NCI-H524 (cell line): ENCODE data around the gene NHS.

ENCODE experiments used
- DNase-seq, 2 experiments: peaks; one replicate each; lab custom pipeline; 2025; lab: John Stamatoyannopoulos, UW

The NHS gene

GRCh38 chrX:17736478-17736855 is 361.5 kb downstream of the NHS start:
- DNase-seq, result no peak

GRCh38 chrX:17736856-17737709 is 362.1 kb downstream of the NHS start, which contains the start of gene SCML1:
Gene SCML1, plus strand, starts transcription at chrX:17737493. Its CDS starts 6,694 bp downstream, at chrX:17744187.
- peak; percentile 95 to 100 for DNase-seq

DNA sequence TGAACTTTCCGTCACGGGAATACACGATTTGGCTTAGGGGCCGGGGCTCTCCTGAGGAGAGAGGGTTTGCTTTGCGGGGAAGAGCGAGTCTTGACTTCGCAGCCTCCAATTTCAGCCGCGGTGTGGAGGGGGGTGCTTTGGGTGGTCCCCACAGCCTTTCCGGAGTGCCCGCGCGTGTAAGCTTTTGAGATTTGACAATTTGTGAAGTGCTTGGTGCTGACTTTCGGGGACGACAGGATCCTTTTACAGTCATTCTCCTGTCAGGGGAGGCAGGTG is 362.6 kb downstream of the NHS start:
- DNase-seq, result no peak

DNA sequence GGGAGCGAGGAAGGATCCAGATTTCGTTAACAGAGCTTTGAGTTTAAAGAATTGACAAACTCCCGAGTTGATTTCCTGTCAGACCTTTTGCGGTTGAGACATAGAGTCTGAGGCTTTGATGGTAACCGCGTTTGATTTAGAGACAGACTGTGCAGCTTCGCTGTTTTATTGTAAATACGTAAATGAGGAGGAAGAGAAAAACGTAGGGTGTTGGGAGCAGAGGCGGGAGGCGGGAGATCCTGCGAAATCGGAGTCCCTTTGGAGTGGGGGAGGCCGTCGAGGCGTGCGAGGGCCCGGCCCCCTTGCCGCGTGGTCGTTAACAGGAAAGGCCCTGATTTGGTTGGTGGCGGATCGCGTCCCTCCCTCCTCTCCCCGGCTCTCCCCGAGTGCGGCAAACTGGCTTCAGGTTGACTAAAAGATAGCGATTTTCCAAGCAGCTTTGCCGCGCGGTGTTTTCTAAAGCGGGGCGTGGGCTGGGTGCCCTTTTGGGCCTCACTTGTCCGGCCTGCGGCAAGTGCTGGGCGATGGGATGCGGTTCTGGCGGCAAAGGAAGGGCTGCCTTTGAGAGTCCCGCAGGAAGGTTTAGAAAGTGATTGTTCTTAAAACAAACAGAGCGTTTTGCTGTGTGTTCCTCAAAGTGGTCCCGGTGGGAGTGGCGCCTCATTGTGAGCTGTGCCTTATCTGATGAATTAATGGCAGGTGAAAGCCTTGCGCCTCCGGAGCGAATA is 363.1 kb downstream of the NHS start:
- DNase-seq, result peak; percentile 26 to 64

DNA sequence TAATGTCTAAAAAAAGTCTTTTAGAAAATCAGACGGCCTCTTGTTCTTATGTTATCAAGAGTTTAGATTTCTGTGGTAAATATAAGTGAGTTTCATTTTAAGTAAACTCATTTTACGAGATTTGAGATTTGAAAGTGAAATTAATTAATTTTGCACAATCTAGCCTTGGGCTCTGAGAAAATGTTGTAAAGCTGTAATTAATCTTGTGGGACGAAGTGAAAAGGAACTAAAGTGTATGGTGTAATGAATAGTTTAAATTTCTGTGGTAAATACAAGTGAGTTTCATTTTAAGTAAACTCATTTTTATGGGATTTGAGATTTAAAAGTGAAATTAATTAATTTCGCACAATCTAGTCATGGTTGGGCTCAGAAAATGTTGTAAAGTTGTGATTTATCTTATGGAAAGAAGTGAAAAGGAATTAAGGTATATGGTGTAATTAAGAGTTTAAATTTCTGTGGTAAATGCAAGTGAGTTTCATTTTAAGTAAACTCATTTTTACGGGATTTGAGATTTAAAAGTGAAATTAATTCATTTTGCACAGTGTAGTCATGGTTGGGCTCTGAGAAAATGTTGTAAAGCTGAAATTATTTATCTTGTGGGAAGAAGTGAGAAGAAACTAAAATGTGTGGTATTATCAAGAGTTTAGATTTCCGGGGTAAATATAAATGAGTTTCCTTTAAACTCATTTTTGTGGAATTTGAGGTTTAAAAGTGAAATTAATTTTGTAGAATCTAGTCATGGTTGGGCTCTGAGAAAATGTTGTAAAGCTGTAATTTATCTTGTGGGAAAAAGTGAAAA is 363.9 kb downstream of the NHS start:
- DNase-seq, result no peak

- DNase-seq, result peak; percentile 56 to 89
Measured at GRCh38 chrX:17740137-17741122, 365.4 kb downstream of the NHS start.

- DNase-seq, result peak; percentile 67 to 86
Measured at GRCh38 chrX:17741123-17741511, 366.1 kb downstream of the NHS start.

DNA sequence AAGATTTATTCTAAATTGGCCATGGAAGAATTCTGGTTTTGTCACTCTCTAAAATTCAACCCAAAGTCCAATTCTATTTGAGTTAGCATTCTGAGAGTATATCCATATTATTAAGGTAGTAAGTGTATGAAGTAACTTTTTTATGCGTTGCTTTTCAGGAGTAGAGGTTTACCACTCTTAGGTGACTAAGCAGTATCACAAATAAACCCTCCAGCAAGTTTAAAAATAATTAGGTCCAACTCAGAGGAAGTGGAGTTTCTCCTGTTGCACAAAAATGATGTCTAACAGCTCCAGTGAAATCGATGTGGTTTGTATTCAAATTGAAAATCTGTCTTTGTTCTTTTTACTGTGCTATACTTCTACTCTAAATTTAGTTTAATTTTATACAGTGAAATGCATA is 368.9 kb downstream of the NHS start:
- no peak for DNase-seq

DNA sequence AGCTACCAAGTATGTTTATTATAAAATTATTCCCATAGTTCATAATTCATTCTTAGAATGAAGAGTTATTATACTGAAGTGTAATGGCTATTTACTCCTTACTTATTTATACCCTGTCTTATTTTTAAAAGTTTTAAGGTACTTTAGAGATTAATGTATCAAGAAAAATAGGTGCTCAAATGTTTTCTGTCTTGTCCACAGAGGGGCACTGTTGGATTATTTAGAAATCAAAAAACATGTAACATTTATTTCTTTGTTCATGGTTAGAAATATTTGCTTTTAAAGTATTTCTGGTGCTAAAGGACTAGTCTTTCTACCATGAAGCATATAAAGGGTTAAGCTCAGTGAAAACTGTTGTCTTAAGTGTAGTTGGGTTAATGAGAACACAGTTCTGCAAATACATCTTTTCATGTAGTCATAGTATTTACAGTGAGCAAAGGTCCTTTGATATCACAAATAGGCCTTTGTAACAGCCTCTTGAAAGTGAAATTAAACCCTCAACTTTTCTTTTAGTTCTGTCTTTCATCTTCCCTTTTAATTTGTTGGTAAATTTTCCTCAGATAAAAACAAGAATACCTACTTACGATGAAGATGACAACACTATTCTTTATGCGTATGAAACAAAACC is 370.0 kb downstream of the NHS start:
- DNase-seq, result no peak

- no peak for DNase-seq
Measured at GRCh38 chrX:17747692-17748091, 372.7 kb downstream of the NHS start.

DNA sequence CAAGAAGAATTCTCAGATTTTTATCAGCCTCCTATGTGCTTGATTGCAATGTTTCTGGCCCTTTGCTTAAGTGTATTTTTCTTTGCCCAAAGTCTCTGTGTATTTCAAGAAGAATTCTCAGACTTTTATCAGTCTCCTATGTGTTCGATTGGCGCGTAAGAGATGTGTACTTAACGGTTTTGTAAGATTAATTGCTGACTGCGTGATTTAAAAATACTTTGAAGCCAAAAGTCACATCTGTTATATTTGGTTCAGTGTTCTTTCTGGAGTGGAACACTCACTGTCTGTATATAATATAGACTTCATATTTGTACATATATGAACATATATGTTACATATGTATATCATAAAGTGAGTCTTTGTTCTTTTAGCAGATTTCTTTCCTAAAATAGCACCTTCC is 373.7 kb downstream of the NHS start:
- no peak for DNase-seq

DNA sequence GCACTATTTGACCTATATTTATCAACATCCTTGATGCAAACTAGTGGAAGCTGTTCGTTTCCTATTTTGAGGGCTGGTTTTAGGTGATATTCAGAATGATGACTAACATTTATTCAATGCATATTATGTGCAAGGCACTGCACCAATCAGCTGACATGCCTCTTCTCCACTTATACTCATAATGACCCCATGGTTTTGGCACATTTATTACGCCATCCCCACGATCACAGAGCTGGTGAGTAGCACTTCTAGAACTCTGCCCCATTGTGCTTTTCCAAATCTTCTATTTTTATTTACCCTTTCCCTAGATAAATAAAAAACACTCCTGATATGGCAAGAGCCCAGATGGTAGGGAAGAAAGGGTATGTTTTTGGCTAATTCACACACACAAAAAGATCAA is 375.4 kb downstream of the NHS start:
- DNase-seq, result no peak

DNA sequence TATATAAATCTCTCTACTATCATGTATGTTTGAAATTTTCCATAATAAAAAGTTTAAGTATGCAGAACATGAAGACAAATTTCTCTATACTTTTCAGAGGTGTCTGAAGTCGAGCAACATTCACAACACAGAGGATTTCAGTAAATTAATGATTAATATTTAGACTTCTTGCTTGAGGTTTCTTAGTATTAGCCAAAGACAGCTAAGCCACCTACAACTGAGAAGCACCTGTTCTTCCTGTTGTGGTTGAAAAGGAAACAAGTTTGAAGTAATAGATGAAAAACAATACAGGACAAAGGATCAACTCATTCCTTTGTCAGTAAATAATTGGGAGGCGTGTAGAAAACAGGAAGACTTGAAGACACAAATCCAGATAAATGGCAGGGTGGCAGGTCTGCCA is 383.4 kb downstream of the NHS start:
- DNase-seq, result no peak

GRCh38 chrX:17759990-17760389 is 385.0 kb downstream of the NHS start:
- no peak for DNase-seq

DNA sequence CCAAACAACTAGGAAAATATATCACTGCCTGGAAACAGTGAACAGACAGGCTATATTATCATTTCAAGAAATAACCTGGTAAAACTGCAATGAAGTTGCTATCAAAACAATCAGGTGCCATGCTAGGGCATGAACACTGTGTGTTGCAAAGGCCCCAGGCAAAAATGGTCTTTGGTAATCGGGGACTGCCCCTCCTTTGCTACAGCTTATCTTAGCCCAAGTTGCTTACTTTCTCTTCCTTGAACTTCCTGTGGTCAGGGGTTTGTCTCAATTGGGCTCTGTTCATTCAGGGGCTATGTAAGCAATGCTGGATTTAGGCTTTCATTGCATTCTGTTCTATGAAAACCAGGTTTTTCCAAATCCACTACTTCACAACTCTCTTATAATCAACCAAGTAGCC is 392.7 kb downstream of the NHS start:
- DNase-seq, result no peak

DNA sequence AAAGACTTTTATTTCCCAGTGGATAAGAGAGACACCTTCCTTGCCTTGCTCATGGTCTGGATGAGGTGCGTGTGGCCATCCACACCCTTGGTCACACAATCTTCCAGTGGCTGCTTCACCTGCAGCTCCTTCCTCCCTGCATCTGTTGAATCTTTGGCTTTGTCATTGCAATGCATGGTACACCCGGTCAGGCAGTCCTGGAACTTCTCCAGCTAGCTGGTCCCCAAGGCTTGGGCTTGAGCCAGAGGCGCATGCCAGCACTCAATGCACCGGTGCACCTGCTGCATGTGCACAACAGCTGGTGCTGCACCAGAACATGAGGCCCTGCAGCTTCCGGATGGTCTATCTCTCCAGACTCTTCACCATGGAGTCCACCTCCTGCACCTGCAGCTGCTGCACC is 394.0 kb downstream of the NHS start:
- DNase-seq, result no peak

GRCh38 chrX:17769701-17770269 is 394.8 kb downstream of the NHS start:
- DNase-seq, result no peak

DNA sequence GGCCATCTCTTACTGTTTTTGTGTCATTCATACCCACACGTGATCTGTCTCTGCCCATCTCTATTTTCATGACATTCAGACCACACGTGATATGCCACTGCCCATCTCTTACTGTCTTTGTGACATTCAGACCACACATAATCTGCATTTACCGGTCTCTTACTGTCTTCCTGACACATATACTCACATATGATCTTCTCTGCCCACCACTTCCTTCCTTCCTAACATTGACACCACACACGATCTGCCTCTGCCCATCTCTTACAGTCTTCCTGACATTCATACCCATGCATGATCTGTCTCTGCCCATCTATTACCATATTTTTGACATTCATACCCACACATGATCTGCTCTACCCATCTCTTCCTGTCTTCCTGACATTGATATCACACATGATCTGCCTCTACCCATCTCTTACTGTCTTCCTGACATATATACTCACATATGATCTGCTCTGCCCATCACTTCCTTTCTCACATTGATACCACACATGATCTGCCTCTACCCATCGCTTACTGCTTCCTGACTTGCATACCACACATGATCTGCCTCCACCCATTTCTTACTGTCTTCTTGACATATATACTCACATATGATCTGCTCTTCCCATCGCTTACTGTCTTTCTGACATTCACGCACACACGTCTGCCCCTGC is 398.3 kb downstream of the NHS start:
- no peak for DNase-seq

DNA sequence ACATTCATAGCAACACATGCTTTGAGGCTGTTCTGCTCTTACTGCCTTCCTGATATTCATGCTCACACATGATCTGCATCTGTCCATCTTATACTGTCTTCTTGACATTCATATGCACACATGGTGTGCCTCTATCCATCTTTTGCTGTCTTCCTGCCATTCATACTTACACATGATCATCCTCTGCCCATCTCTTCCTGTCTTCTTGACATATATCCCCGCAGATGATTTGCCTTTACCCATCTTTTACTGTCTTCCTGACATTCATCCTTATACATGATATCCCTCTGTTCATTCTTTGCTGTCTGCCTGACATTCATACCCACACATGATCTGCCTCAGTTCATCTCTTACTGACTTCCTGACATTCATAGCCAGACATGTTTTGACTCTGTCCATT is 399.1 kb downstream of the NHS start:
- no peak for DNase-seq

DNA sequence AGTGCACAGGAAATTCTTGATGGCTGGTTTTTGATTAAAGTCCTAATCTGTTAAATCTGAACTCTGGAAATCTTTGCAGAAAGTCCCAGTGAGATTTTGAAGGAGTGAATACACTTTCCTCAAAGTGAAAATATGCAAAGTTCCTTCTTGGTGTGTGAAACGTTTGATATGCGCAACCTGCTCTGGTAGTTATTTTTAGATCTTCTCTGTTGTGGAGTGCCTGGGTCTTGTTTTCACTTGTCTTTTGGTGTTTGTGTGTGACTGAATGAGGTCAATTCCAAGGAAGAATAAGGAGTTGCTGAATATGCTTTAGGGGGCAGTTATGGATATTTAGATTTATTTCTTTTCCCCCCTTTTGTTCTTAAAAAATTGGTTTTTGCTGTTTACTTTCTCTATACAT is 404.0 kb downstream of the NHS start:
- DNase-seq, result no peak
